Measurements from ENCODE around the gene FBN1.

The FBN1 gene

DNA sequence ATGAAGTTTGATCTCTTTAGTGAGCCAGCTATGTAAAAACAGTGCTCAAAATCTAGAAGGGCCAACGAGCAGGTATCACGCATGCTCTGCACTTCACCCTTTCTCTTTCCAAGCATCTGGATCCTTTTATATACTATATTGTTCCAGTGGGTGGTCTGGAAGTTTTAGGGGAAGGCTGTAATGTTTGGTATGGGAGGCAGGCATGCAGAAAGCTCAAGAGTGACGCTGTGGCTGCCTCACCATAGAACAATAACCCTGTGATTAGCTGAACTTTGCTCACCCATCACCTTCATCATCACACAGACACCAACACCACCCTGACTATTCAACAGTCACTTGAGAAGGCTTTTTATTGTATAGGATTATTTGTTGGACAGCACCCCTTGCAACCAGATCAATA is 81.6 kb downstream of the FBN1 start:
- no peak for DNase-seq (ENCODE audit: low read depth)
- in situ Hi-C loops (cut with HindIII; ENCODE audit: low sequenced_read_pairs): no loop called here
- TF ChIP-seq, protein P1, sequence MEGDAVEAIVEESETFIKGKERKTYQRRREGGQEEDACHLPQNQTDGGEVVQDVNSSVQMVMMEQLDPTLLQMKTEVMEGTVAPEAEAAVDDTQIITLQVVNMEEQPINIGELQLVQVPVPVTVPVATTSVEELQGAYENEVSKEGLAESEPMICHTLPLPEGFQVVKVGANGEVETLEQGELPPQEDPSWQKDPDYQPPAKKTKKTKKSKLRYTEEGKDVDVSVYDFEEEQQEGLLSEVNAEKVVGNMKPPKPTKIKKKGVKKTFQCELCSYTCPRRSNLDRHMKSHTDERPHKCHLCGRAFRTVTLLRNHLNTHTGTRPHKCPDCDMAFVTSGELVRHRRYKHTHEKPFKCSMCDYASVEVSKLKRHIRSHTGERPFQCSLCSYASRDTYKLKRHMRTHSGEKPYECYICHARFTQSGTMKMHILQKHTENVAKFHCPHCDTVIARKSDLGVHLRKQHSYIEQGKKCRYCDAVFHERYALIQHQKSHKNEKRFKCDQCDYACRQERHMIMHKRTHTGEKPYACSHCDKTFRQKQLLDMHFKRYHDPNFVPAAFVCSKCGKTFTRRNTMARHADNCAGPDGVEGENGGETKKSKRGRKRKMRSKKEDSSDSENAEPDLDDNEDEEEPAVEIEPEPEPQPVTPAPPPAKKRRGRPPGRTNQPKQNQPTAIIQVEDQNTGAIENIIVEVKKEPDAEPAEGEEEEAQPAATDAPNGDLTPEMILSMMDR (IDR thresholded peaks at IDR 0.05; ENCODE audit: low read depth, low read length, missing control alignments): no peak
- no peak overlapping the region for H3K4me3 ChIP-seq (ENCODE audit: low read depth, low read length)

DNA sequence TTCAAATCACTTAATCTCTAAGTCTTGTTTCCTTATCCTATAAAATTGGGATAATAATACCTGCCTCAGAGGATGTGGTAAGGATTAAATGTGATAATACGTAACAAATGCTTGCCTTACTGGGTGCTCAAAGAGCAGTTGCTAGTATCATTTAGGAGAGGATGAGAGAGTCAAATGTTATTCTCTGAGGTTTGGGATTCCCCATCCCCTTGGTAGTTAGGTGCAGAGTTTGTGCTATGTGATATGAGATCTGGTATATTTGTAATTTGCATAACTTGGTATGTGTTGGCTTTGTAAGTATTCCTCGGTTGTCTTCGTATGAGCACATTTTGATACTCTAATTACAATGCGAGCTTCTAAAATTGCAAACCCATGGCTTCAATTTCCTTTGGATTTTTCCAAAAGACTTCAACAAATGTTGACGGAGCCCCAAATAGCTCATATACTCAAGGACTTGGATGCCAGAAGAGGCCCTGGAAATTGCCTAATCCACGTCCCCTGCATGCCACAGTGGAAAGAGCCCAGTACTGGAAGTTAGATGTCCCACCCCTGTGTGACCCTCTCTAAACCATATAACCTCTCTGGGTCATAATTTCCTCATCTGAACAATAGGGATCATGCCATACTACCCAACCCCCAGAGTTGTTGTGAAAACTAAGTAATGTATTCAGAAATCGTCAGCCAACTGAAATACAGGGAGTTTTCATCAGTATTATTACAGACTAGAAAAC is 85.0 kb downstream of the FBN1 start:
- TF ChIP-seq, protein P1 (IDR thresholded peaks at IDR 0.05; ENCODE audit: low read depth, low read length, missing control alignments): no peak
- no peak for DNase-seq (ENCODE audit: low read depth)
- H3K4me3 ChIP-seq (ENCODE audit: low read depth, low read length): no peak overlapping the region
- in situ Hi-C loops (cut with HindIII; ENCODE audit: low sequenced_read_pairs): no loop called here

DNA sequence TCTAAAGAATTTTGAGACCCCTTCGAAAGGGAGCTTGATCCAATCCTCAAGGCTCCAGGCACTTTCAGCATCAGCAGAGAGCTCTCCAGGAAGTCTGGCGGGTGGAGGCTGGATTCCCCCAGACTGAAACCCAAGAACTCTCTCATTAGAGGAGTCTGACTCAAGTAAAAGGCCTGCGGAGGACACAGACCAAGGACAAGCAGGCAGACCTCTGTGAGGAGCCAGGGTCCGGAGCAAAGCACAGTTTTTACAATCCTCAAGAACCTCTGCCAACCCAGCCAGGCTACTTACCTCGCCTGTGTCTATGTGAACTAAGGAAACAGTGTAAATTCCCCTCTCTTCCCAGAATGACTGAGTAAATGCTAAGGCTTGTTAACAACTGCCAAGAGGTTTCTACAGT is 86.2 kb downstream of the FBN1 start:
- DNase-seq (ENCODE audit: low read depth): peak; percentile 71
- no peak overlapping the region for H3K4me3 ChIP-seq (ENCODE audit: low read depth, low read length)
- in situ Hi-C loops (cut with HindIII; ENCODE audit: low sequenced_read_pairs): no loop called here
- TF ChIP-seq, protein P1 (IDR thresholded peaks at IDR 0.05; ENCODE audit: low read depth, low read length, missing control alignments): no peak

DNA sequence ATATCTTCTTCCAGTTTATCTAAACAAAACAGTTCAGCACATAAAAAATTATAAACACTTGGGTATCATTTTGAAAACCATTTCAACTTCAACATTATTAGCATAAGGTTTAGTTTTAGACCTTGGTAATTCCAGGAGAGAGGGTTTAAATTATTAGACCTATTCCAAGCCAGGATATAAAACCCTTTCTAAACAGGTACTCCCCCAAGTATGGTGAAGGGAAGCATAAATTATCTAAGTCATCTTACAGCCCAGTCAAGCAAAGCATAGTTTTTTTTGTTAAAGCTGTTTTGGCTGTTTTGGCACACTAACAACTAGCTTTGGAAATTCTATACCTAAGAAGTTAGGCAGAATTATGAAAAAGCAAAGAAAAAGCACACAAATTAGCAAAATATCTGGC is 87.3 kb downstream of the FBN1 start:
- TF ChIP-seq, protein P1 (IDR thresholded peaks at IDR 0.05; ENCODE audit: low read depth, low read length, missing control alignments): no peak
- H3K4me3 ChIP-seq (ENCODE audit: low read depth, low read length): no peak overlapping the region
- no peak for DNase-seq (ENCODE audit: low read depth)
- in situ Hi-C loops (cut with HindIII; ENCODE audit: low sequenced_read_pairs): no loop called here

DNA sequence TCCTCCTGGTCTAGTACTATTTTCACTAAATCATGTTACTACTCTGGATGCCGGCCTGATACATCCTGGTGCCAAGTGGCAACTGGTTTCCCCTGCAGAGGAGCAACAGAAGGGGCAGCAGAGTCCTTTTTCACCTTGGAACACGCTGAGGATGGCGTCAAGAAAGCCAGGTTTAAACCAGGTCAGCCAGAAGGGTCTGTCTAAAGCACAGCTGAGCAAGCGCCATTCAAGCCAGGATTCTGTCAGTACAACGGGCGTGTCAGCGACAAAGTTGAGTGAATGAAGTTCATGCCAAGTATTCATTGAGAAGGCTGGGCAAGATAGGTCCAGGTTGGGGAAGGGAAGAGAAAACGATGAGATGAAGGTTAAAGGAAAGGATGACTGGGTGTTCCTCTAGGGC is 88.2 kb downstream of the FBN1 start:
- no peak overlapping the region for H3K4me3 ChIP-seq (ENCODE audit: low read depth, low read length)
- no peak for DNase-seq (ENCODE audit: low read depth)
- in situ Hi-C loops (cut with HindIII; ENCODE audit: low sequenced_read_pairs): no loop called here
- TF ChIP-seq, protein P1 (IDR thresholded peaks at IDR 0.05; ENCODE audit: low read depth, low read length, missing control alignments): no peak

DNA sequence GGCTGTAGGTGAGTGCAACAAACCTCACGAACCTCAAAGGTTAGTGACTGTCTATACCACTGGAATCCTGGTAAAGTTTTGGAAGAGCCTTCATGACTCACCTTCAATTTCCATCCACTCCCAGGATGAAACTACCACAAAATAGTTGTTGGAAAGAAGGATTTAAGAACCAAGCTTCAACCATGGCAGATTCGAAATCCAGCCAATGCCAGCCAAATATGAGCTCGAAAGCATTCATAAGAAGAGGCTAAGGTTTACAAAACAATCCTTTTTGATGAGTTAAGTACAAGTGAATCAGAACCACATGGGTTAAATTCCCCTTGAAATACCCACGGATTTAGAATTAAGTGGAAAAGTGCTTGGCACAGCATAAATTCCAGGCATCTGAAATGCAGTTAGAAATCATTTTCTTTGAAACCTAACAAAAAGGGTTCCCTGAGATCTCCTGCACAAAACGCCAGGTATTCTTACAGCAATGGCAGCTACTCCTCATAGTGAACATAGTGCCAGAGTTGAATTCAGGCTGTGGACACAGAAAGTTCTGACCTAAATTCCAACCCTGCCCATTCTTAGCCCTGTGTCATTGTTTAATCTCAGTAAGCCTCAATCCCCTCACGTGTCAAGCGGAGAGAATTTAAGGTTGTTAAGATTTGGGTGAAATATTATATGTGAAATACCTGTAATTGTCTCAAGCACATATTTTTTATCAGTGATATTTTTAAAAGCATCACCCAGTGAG is 89.2 kb downstream of the FBN1 start:
- TF ChIP-seq, protein P1 (IDR thresholded peaks at IDR 0.05; ENCODE audit: low read depth, low read length, missing control alignments): no peak
- no peak overlapping the region for H3K4me3 ChIP-seq (ENCODE audit: low read depth, low read length)
- DNase-seq (ENCODE audit: low read depth): no peak
- in situ Hi-C loops (cut with HindIII; ENCODE audit: low sequenced_read_pairs): no loop called here
